HG03139 (cell line): ENCODE measurements around the gene SESN2.

Experiments used
- ATAC-seq: cut with Tn5 transposase; IDR thresholded peaks from one replicate; pipeline ENCODE4 v1.9.1; 2021; ENCODE audit not compliant: unreplicated experiment

SESN2 gene

GRCh38 chr1:28249013-28249865 lies 10.1 kb upstream of the SESN2 start:
- ATAC-seq: no peak

- no peak for ATAC-seq
These were observed 9.4 kb upstream of the SESN2 start for GRCh38 chr1:28249866-28250295.

GRCh38 chr1:28256197-28256827 lies 3.0 kb upstream of the SESN2 start:
- no peak for ATAC-seq

- ATAC-seq: no peak
These were observed 1.6 kb upstream of the SESN2 start for GRCh38 chr1:28257736-28258135.

- ATAC-seq: no peak
These were observed 578 bp upstream of the SESN2 start for GRCh38 chr1:28258628-28259251.

GRCh38 chr1:28259934-28260802 lies 850 bp downstream of the SESN2 start:
- ATAC-seq: no peak

GRCh38 chr1:28260803-28261174 lies 1.5 kb downstream of the SESN2 start:
- ATAC-seq: no peak

- no peak for ATAC-seq
These were observed 5.6 kb downstream of the SESN2 start for GRCh38 chr1:28264897-28265296.

GRCh38 chr1:28265577-28265976 lies 6.3 kb downstream of the SESN2 start:
- ATAC-seq: no peak

- no peak for ATAC-seq
These were observed 7.6 kb downstream of the SESN2 start for GRCh38 chr1:28266920-28267322.

GRCh38 chr1:28267633-28268032 lies 8.3 kb downstream of the SESN2 start:
- ATAC-seq: no peak

- ATAC-seq: no peak
These were observed 10.2 kb downstream of the SESN2 start for GRCh38 chr1:28269529-28269928.

GRCh38 chr1:28272215-28272852 lies 13.0 kb downstream of the SESN2 start:
- ATAC-seq: no peak

- ATAC-seq: no peak
These were observed 14.0 kb downstream of the SESN2 start for GRCh38 chr1:28273216-28273860.

- ATAC-seq: no peak
These were observed 19.4 kb downstream of the SESN2 start for GRCh38 chr1:28278763-28279162.

GRCh38 chr1:28279721-28280120 lies 20.4 kb downstream of the SESN2 start:
- no peak for ATAC-seq

- ATAC-seq: no peak
These were observed 21.2 kb downstream of the SESN2 start for GRCh38 chr1:28280501-28280900.

GRCh38 chr1:28280977-28281381 lies 21.7 kb downstream of the SESN2 start:
- no peak for ATAC-seq

- no peak for ATAC-seq
These were observed 22.5 kb downstream of the SESN2 start for GRCh38 chr1:28281608-28282425.
